Vagina (tissue), 2 donors: ENCODE data around the gene TAF11L14. TPM values are rescaled to one million over a fixed set of nuclear protein-coding genes. Genes with fewer than 3 reads are reported as not detected.

Source experiments
- DNase-seq, 2 donors: peaks; one replicate each; pipeline ENCODE4 v3.0.0-alpha.2; 2017; ENCODE audit errors: extremely low spot score in 2 of 2
- H3K27ac ChIP-seq: fragments of 200-600 bp; sonication (generic); one replicate; pipeline ENCODE4 v1.5.1; 2019
- H3K27me3 ChIP-seq: fragments of 200-600 bp; sonication (generic); one replicate; pipeline ENCODE4 v1.5.1; 2019
- H3K36me3 ChIP-seq, 2 donors: fragments of 200-600 bp; sonication (generic); one replicate each; pipeline ENCODE4 v1.5.1; 2017 to 2019
- H3K4me1 ChIP-seq: fragments of 200-600 bp; sonication (generic); one replicate; pipeline ENCODE4 v1.5.1; 2019
- H3K4me3 ChIP-seq, 2 donors: fragments of 200-600 bp; sonication (generic); 1 replicate in 1 of 2; 2 replicates in 1 of 2; pipeline ENCODE4 v1.5.1; 2016 to 2019
- H3K9me3 ChIP-seq: fragments of 200-600 bp; sonication (generic); one replicate; pipeline ENCODE4 v1.5.1; 2019
- CTCF ChIP-seq, 3 experiments: fragments of 450-650 bp in 2 of 3; fragments of 200-600 bp in 1 of 3; sonication (generic) in 1 of 3; IDR thresholded peaks; one replicate each; pipeline ENCODE4 v1.5.1; 2017 to 2019; ENCODE audit warnings: antibody characterized with exemption in 3 of 3, mild to moderate bottlenecking in 2 of 3, moderate library complexity in 2 of 3
- POLR2A ChIP-seq, 2 donors: fragments of 450-650 bp; IDR thresholded peaks; one replicate each; pipeline ENCODE4 v1.6.1; 2017; ENCODE audit warnings: antibody characterized with exemption in 2 of 2, mild to moderate bottlenecking in 2 of 2, moderate library complexity in 2 of 2
- POLR2AphosphoS5 ChIP-seq, 2 donors: sonication (generic); formaldehyde crosslinking; IDR thresholded peaks; one replicate each; pipeline ENCODE4 v1.9.0; 2017; ENCODE audit warnings: antibody characterized with exemption in 2 of 2, mild to moderate bottlenecking in 2 of 2, low read depth in 1 of 2; ENCODE audit not compliant: insufficient read depth in 1 of 2
- intact Hi-C: fragments of 100-400 bp; cut with DNase I; formaldehyde crosslinking; loops from one replicate; pipeline ENCODE4 v1.15.1; 2023
- total RNA-seq: library from RNA; depleted of rRNA; stranded (reverse); fragments of >200 nt; gene quantifications from one replicate; pipeline ENCODE4 v1.2.3, GENCODE V29; 2016

TAF11L14 gene
- total RNA-seq, 1 donor from 2014 or later = not detected

- Histone ChIP-seq H3K4me1 (no peaks in the 10 kb centered on the region), H3K27ac (no peak overlapping the region), H3K36me3 (no peaks in the 10 kb centered on the region), H3K4me3 (no peak overlapping the region), H3K27me3 (no peaks in the 10 kb centered on the region), H3K9me3 (no peaks in the 10 kb centered on the region)
- intact Hi-C loops = no loop called here
- DNase-seq = no peak
- TF ChIP-seq POLR2AphosphoS5 (IDR thresholded peaks at IDR 0.05; ENCODE audit: insufficient read depth in 1 of 2, low read depth in 1 of 2) (no peak), CTCF (IDR thresholded peaks at IDR 0.05) (no peak)
Measured at GRCh38 chr5:17655921-17656320, 21.7 kb downstream of the TAF11L14 start.

- no peak for DNase-seq
- no peak for TF ChIP-seq POLR2AphosphoS5 (IDR thresholded peaks at IDR 0.05; ENCODE audit: insufficient read depth in 1 of 2, low read depth in 1 of 2)
- no peak for TF ChIP-seq CTCF (IDR thresholded peaks at IDR 0.05)
- TF ChIP-seq POLR2A (IDR thresholded peaks at IDR 0.05) = no peak
- H3K36me3 ChIP-seq = no peaks in the 10 kb centered on the region
- intact Hi-C loops = no loop called here
- H3K9me3 ChIP-seq = no peaks in the 10 kb centered on the region
- H3K27me3 ChIP-seq = no peaks in the 10 kb centered on the region
- no peaks in the 10 kb centered on the region for H3K4me1 ChIP-seq
- no peak overlapping the region for H3K27ac ChIP-seq
- H3K4me3 ChIP-seq = no peak overlapping the region
Measured at GRCh38 chr5:17663182-17663581, 28.9 kb downstream of the TAF11L14 start.

- intact Hi-C loops = no loop called here
- no peak for TF ChIP-seq POLR2A (IDR thresholded peaks at IDR 0.05)
- no peak for TF ChIP-seq CTCF (IDR thresholded peaks at IDR 0.05)
- TF ChIP-seq POLR2AphosphoS5 (IDR thresholded peaks at IDR 0.05; ENCODE audit: insufficient read depth in 1 of 2, low read depth in 1 of 2) = no peak
Measured at GRCh38 chr5:17665836-17666235, 31.6 kb downstream of the TAF11L14 start.

GRCh38 chr5:17666726-17667235 lies 32.5 kb downstream of the TAF11L14 start:
- no peaks in the 10 kb centered on the region for H3K4me1 ChIP-seq
- intact Hi-C loops = no loop called here
- no peak overlapping the region for H3K27ac ChIP-seq
- no peaks in the 10 kb centered on the region for H3K9me3 ChIP-seq
- no peaks in the 10 kb centered on the region for H3K27me3 ChIP-seq
- TF ChIP-seq POLR2A (IDR thresholded peaks at IDR 0.05) (no peak), POLR2AphosphoS5 (IDR thresholded peaks at IDR 0.05; ENCODE audit: insufficient read depth in 1 of 2, low read depth in 1 of 2) (no peak), CTCF (IDR thresholded peaks at IDR 0.05) (no peak)
- DNase-seq = no peak
- no peak overlapping the region for H3K4me3 ChIP-seq
- no peaks in the 10 kb centered on the region for H3K36me3 ChIP-seq

More at GRCh38 chr5:17665836-17666235, 31.6 kb downstream of the TAF11L14 start:
- no peaks in the 10 kb centered on the region for H3K4me1 ChIP-seq
- H3K36me3 ChIP-seq = no peaks in the 10 kb centered on the region
- H3K4me3 ChIP-seq = no peak overlapping the region
- no peak overlapping the region for H3K27ac ChIP-seq
- DNase-seq = no peak
- H3K9me3 ChIP-seq = no peaks in the 10 kb centered on the region
- H3K27me3 ChIP-seq = no peaks in the 10 kb centered on the region

- no peak for DNase-seq
- no peaks in the 10 kb centered on the region for H3K4me1 ChIP-seq
- no peaks in the 10 kb centered on the region for H3K27me3 ChIP-seq
- no peak overlapping the region for H3K4me3 ChIP-seq
- TF ChIP-seq CTCF (IDR thresholded peaks at IDR 0.05) (no peak), POLR2AphosphoS5 (IDR thresholded peaks at IDR 0.05; ENCODE audit: insufficient read depth in 1 of 2, low read depth in 1 of 2) (no peak), POLR2A (IDR thresholded peaks at IDR 0.05) (no peak)
- intact Hi-C loops = no loop called here
- H3K9me3 ChIP-seq = no peaks in the 10 kb centered on the region
- H3K27ac ChIP-seq = no peak overlapping the region
- H3K36me3 ChIP-seq = no peaks in the 10 kb centered on the region
Measured at GRCh38 chr5:17670353-17670752, 36.1 kb downstream of the TAF11L14 start.
